ENCODE results near the gene PNMA6E. TPM values are rescaled to one million over a fixed set of nuclear protein-coding genes. Genes with fewer than 3 reads are reported as not detected.

The PNMA6E gene
- total and polyA plus RNA-seq, 9 of the 15 experiments (the other 6 are each of a cell fraction or from before 2014, with no cell fraction given) = 0.03 TPM; not detected in 8

DNA sequence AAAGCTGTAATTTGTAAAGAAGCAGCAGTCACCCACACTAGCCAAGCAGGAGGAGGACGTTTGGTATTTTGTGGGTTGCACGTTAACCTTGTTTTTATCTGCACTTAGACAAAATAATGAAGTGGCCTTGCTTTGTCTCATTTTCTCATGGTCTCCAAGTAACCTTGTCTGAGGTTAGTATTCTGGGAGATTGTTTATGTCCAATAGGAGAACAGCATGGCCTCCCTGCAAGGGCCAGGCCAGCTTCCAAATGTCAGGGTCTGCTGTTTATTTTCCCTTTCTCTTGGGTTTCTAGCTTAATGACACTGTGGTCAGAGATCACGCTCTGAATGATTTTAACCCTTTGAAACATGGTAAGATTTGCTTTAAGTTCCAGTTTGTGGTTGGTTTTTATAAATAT is 29.9 kb downstream of the PNMA6E start:
- H3K9ac ChIP-seq (ENCODE audit: insufficient read depth in 1 of 2, low read depth in 2 of 2, low read length in 2 of 2) = no peak overlapping the region
- H3K27ac ChIP-seq (ENCODE audit: extremely low read depth, low read depth, low read length) = no peak overlapping the region
- H3K27me3 ChIP-seq (ENCODE audit: control insufficient read depth in 2 of 2, insufficient read depth in 2 of 2, low read length in 2 of 2) = no peaks in the 10 kb centered on the region
- no peaks in the 10 kb centered on the region for H3K36me3 ChIP-seq (ENCODE audit: control insufficient read depth, insufficient read depth, low read length)
- DNase-seq (ENCODE audit: extremely low read depth in 1 of 4, low spot score in 3 of 4) (no peak), ATAC-seq (no peak), FAIRE-seq (no peak)
- ChIA-PET CTCF (ENCODE audit: low intra/inter-chr PET ratio) (no interaction called here), POLR2A (interaction anchor here (1.2 kb wide), 1 partner anchor 25 kb away, joined by 3 read pairs; no protein-coding TSS in a partner anchor)
- WGBS (ENCODE audit: insufficient coverage, low coverage, missing lambda C conversion rate) = 35% methylated on average over 3 of the region's 3 CpGs
- peak overlapping the region; percentile 59; the same call in 1 of the 2 replicates for H2AFZ ChIP-seq (ENCODE audit: low read depth, low read length)
- in situ Hi-C loops (cut with MboI) (no loop called here), intact Hi-C loops (cut with micrococcal nuclease) (no loop called here)
- H3K79me2 ChIP-seq (ENCODE audit: control insufficient read depth, insufficient read depth, low read length) = no peaks in the 10 kb centered on the region
- no peak overlapping the region for H3K4me3 ChIP-seq
- no peaks in the 10 kb centered on the region for H3K9me1 ChIP-seq (ENCODE audit: control insufficient read depth, insufficient read depth, low read length)
- no peaks in the 10 kb centered on the region; a peak in 1 of 5 replicates for H3K4me1 ChIP-seq (replicated peaks in 1 of 2; ENCODE audit: control insufficient read depth in 2 of 2, insufficient read depth in 2 of 2, low read length in 2 of 2)
- H3K4me2 ChIP-seq (ENCODE audit: insufficient read depth, low read length) = no peak overlapping the region
- no peaks in the 10 kb centered on the region for H3K9me3 ChIP-seq (replicated peaks; ENCODE audit: control insufficient read depth, insufficient read depth, low read depth, low read length)
- no TSS peak for BruUV-seq (replicated peaks)
- H4K20me1 ChIP-seq (replicated peaks; ENCODE audit: control insufficient read depth, insufficient read depth, low read length) = no peaks in the 10 kb centered on the region
- no peak for TF ChIP-seq FIP1L1 (IDR thresholded peaks at IDR 0.05; ENCODE audit: low read depth, low read length, poor library complexity, severe bottlenecking)
- TF ChIP-seq CC2D1A (IDR thresholded peaks at IDR 0.05) = no peak
- no peak for TF ChIP-seq MTA2 (IDR thresholded peaks at IDR 0.05; ENCODE audit: low read depth)

- no peaks in the 10 kb centered on the region for H3K79me2 ChIP-seq (ENCODE audit: control insufficient read depth, insufficient read depth, low read length)
- ChIA-PET CTCF (ENCODE audit: low intra/inter-chr PET ratio) (no interaction called here), POLR2A (interaction anchor here (1.2 kb wide), 1 partner anchor 24 kb away, joined by 3 read pairs; no protein-coding TSS in a partner anchor)
- no peak overlapping the region for H3K27ac ChIP-seq (ENCODE audit: extremely low read depth, low read depth, low read length)
- H3K4me3 ChIP-seq = no peak overlapping the region
- H4K20me1 ChIP-seq (replicated peaks; ENCODE audit: control insufficient read depth, insufficient read depth, low read length) = no peaks in the 10 kb centered on the region
- TF ChIP-seq SMARCA4 (IDR thresholded peaks at IDR 0.05) (no peak), SAP30 (IDR thresholded peaks at IDR 0.05; ENCODE audit: borderline replicate concordance, insufficient read depth, low read depth, low read length, poor library complexity, severe bottlenecking) (no peak), BHLHE40 (IDR thresholded peaks at IDR 0.05; ENCODE audit: low read length) (0 out of 2 replicates have a peak, but pooled peaks have one; percentile 17), ETV1 (tag; conservative IDR thresholded peaks at IDR 0.05; ENCODE audit: low read depth) (0 out of 2 replicates have a peak, but pooled peaks have one; percentile 17), USF2 (CRISPR knock-in tag; IDR thresholded peaks at IDR 0.05) (0 out of 2 replicates have a peak, but pooled peaks have one; percentile 3), ZNF589 (CRISPR knock-in tag; IDR thresholded peaks at IDR 0.05; ENCODE audit: low read depth) (0 out of 2 replicates have a peak, but pooled peaks have one; percentile 55)
- in situ Hi-C loops (cut with MboI) (no loop called here), intact Hi-C loops (cut with micrococcal nuclease) (no loop called here)
- DNase-seq (ENCODE audit: extremely low read depth in 1 of 4, low spot score in 3 of 4) = no peak
- no peak overlapping the region for H3K4me2 ChIP-seq (ENCODE audit: insufficient read depth, low read length)
- H3K4me1 ChIP-seq (replicated peaks in 1 of 2; ENCODE audit: control insufficient read depth in 2 of 2, insufficient read depth in 2 of 2, low read length in 2 of 2) = no peaks in the 10 kb centered on the region; a peak in 1 of 5 replicates
- no peak for FAIRE-seq
- H3K27me3 ChIP-seq (ENCODE audit: control insufficient read depth in 2 of 2, insufficient read depth in 2 of 2, low read length in 2 of 2) = no peaks in the 10 kb centered on the region
- peak overlapping the region; percentile 59; the same call in 1 of the 2 replicates for H2AFZ ChIP-seq (ENCODE audit: low read depth, low read length)
- no peaks in the 10 kb centered on the region for H3K9me1 ChIP-seq (ENCODE audit: control insufficient read depth, insufficient read depth, low read length)
- H3K9me3 ChIP-seq (replicated peaks; ENCODE audit: control insufficient read depth, insufficient read depth, low read depth, low read length) = no peaks in the 10 kb centered on the region
- WGBS (ENCODE audit: insufficient coverage, low coverage, missing lambda C conversion rate) = 36% methylated on average over 8 of the region's 8 CpGs
- no peak for ATAC-seq
- H3K9ac ChIP-seq (ENCODE audit: insufficient read depth in 1 of 2, low read depth in 2 of 2, low read length in 2 of 2) = no peak overlapping the region
- no peaks in the 10 kb centered on the region for H3K36me3 ChIP-seq (ENCODE audit: control insufficient read depth, insufficient read depth, low read length)
- no TSS peak for BruUV-seq (replicated peaks)
These were observed 30.7 kb downstream of the PNMA6E start for GRCh38 chrX:153370293-153371055.

Data from K562 (cell line).